Urinary bladder (tissue), 4 donors: ENCODE measurements around the gene ZNF99. TPM values are rescaled to one million over a fixed set of nuclear protein-coding genes. Genes with fewer than 3 reads are reported as not detected.
"Not testable (repeated sequence)": the region's sequence is repeated elsewhere in the genome, so short reads cannot be mapped to it uniquely, and the experiment has no call there.

Source experiments
- DNase-seq: peaks from one replicate; pipeline ENCODE4 v3.0.0-alpha.2; 2015; ENCODE audit errors: extremely low spot score
- H3K27ac ChIP-seq: one replicate; pipeline ENCODE4 v1.5.1; 2013; ENCODE audit warnings: low read depth, mild to moderate bottlenecking, moderate library complexity
- H3K36me3 ChIP-seq: one replicate; pipeline ENCODE4 v1.6.1; 2013; ENCODE audit warnings: mild to moderate bottlenecking, moderate library complexity; ENCODE audit not compliant: insufficient read depth
- H3K4me1 ChIP-seq: one replicate; pipeline ENCODE4 v1.6.1; 2013; ENCODE audit warnings: mild to moderate bottlenecking, moderate library complexity; ENCODE audit not compliant: insufficient read depth
- H3K4me3 ChIP-seq: one replicate; pipeline ENCODE4 v1.5.1; 2013; ENCODE audit warnings: low read depth, low read length
- WGBS: extraction: QIAGEN DNeasy Blood & Tissue Kit; methylation state at CpG from one replicate; pipeline ENCODE4 v1.1.7; 2013; 5-methylcytosine and 5-hydroxymethylcytosine counted together
- polyA plus RNA-seq: library from polyadenylated mRNA; stranded (reverse); fragments of 200-250 nt; gene quantifications from one replicate; pipeline ENCODE4 v1.2.3, GENCODE V29; 2013
- small RNA-seq: library from RNA; depleted of rRNA; stranded (forward); fragments of <200 nt; gene quantifications from one replicate; pipeline ENCODE3, GENCODE V24; 2014
- total RNA-seq: library from RNA; depleted of rRNA; stranded (reverse); fragments of >200 nt; gene quantifications from one replicate; pipeline ENCODE4 v1.2.3, GENCODE V29; 2014
- donor health status: healthy with polysubstance abuse.
- donor health status: healthy.

The ZNF99 gene
- total and polyA plus RNA-seq, 2 donors, result 0.05 to 0.74 TPM

GRCh38 chr19:22703096-22703495, 80.9 kb downstream of the ZNF99 start:
- not testable (repeated sequence) for H3K36me3 ChIP-seq, DNase-seq, H3K4me3 ChIP-seq, H3K27ac ChIP-seq, H3K4me1 ChIP-seq
- 96% methylated on average over 28 of the region's 28 CpGs for whole genome bisulfite sequencing

- not testable (repeated sequence) for H3K36me3 ChIP-seq, H3K4me3 ChIP-seq, H3K27ac ChIP-seq, DNase-seq, H3K4me1 ChIP-seq
- 95% methylated on average over 22 of the region's 22 CpGs for WGBS
These were observed 81.3 kb downstream of the ZNF99 start for GRCh38 chr19:22702661-22703060.

Small RNA genes within 50 kb of the gene (small RNA-seq; reads per million reads assigned to genes)
- gene AC008626.1 (not detected), gene AC008626.2 (not detected)

Other genes starting within 250 kb of the ZNF99 start
- gene ZNF492, start 149.8 kb downstream of the ZNF99 start, total RNA-seq, result 4.1 TPM
- gene ZNF492, start 149.8 kb downstream of the ZNF99 start, polyA plus RNA-seq, result 0.23 TPM
- gene ZNF723, start 48.1 kb upstream of the ZNF99 start, total RNA-seq, result not detected
- gene ZNF723, start 48.1 kb upstream of the ZNF99 start, polyA plus RNA-seq, result not detected
- gene ZNF728, start 219.0 kb upstream of the ZNF99 start, total RNA-seq, result 0.16 TPM
- gene ZNF728, start 219.0 kb upstream of the ZNF99 start, polyA plus RNA-seq, result 0.62 TPM